ENCODE data around the gene SYTL2.

Gene SYTL2

GRCh38 chr11:85827748-85828639 is 17.1 kb upstream of the SYTL2 start:
- no peak for DNase-seq

- peak; percentile 46 for DNase-seq
These were observed 15.3 kb upstream of the SYTL2 start for GRCh38 chr11:85826116-85826855.

GRCh38 chr11:85825616-85826015 is 14.7 kb upstream of the SYTL2 start:
- no peak for DNase-seq

- DNase-seq = no peak
These were observed 12.9 kb upstream of the SYTL2 start for GRCh38 chr11:85823816-85824215.

- DNase-seq = no peak
These were observed 11.9 kb upstream of the SYTL2 start for GRCh38 chr11:85822814-85823213.

GRCh38 chr11:85821636-85822035 is 10.7 kb upstream of the SYTL2 start:
- no peak for DNase-seq

GRCh38 chr11:85819441-85819840 is 8.5 kb upstream of the SYTL2 start:
- no peak for DNase-seq

DNA sequence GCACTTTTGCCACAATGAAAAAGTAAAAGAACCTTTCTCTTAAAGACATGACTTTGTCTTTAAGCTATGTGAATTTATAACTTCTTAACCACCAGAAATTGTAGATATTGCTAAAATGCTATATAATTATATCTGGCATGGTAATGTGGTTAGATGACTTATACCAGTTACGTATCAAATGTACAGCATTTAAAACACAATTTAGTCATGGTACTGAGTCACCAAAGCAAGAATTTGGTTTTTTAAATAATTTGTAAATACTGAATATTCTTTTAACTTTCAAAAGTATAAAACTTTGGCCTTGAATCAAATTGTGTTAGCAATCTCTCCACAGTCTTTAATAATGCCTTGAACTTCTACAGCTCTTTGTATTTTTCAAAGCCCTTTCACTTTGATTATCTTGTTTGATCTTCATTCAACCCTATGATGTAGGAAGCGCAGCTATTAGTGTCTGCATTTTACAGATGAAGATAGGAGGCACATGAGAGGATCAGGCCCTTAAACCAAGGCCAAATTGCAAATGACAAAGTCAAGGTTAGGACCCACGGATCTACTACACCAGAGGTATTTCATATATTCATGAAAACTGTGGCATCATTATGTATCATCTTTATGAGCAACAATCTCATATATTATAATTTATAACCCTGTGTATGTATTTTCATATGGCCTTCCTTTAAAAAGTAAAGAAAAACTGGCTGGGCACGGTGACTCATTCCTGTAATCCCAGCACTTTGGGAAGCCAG is 4.4 kb upstream of the SYTL2 start:
- DNase-seq = no peak

DNA sequence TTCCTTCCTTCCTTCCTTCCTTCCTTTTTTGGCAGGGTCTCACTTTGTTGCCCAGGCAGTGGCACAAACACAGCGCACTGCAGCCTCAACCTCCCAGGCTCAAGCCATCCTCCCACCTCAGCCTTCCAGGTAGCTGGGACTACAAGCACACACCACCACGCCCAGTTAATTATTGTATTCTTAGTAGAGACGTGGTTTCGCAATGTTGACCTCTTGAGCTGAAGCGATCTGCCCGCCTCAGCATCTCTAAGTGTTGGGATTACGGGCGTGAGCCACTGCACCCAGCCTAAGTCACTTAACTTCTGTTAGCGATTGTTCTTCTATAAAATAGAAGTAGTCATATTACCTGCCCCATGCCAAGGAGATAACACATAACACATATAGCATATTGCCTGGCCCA is 2.8 kb upstream of the SYTL2 start:
- DNase-seq = no peak

DNA sequence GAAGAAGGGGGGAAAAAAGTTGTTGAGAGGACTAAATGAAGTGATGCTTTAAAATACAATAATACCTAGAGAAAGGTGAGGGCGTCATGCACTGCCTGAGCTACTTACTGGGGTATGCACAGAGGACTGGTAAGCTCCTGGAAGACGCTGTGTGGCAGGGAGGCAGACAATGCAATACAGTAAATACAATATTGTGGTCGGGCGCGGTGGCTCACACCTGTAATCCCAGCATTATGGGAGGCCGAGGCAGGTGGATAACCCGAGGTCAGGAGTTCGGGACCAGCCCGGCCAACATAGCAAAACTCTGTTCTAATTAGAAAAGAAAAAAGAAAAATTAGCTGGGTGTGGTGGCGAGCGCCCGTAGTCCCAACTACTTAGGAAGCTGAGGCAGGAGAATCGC is 683 bp upstream of the SYTL2 start:
- DNase-seq = no peak

DNA sequence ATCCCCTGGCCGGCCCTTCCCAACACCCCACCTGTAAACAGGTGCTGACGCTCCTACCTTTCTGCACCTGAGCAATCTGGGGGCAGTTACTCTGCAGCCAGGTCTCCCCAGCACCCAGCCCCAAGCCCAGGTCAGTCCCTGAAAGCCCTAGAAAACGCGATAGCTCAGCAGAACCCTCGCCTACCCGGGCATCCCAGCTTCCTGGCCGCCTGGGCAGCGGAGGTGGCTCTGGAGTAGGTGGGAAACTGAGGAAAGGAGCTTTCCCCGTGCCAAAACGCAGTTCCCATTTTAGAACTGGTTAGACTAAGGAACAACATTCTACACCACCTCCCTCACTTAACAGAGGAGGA is 445 bp downstream of the SYTL2 start:
- no peak for DNase-seq

- DNase-seq = peak; percentile 57
These were observed 1.1 kb downstream of the SYTL2 start for GRCh38 chr11:85809863-85810262.

DNA sequence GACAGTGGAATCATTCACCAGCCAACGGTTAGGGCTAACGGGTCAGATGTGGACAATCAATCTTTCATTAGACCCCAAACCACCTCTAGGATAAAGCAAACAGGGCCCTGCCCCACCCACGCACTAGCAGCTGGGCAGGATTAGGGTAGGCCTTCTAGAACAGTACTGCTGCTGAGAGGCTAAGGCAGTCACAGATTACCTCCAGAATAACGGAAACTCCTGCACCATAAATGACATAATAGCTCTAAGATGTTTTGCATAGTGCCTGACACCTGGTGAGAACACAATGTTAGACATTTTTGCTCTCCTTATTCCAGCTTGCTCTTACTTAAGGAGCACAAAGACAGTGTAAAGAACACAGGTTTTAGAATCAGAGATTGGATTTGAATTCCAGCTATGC is 1.8 kb downstream of the SYTL2 start:
- no peak for DNase-seq

GRCh38 chr11:85806876-85807275 is 4.1 kb downstream of the SYTL2 start:
- no peak for DNase-seq

DNA sequence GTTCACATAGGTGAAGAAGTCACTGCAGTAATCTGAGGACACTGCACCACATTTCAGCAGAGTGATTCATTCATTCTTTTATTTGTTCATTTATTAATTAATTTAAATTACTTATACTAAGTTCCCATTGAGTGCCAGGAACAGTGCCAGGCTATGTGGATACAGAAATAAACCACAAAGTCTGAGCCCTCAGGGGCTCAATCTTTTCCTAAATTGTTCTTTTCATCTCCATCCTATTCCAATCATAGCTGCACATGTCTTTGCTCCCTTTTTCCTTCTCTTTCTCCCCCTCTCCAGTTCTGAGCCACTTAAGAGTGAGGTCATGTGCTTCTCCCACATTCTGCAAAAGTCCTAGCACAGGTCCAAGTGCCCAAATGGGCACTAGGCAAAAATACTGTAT is 4.9 kb downstream of the SYTL2 start:
- no peak for DNase-seq

GRCh38 chr11:85805387-85805786 is 5.6 kb downstream of the SYTL2 start:
- no peak for DNase-seq

DNA sequence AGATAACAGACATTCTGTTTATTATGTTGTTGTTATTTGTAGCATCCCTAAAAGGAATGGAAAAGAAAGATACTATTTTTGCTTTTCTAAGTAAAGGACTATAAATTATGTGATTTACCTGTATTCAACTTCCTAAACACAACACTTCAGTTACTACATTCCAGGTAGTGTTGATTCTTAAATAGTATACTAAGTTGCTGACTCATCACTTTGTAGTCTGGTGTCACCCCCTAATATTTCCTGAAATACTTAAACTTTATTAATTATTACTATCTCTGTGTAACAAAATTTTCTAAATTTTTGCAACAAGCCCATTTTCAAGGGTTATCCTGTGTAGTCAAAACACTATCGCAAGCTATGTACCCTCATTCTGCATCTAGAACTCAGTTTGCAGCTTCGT is 7.0 kb downstream of the SYTL2 start:
- DNase-seq = no peak

DNA sequence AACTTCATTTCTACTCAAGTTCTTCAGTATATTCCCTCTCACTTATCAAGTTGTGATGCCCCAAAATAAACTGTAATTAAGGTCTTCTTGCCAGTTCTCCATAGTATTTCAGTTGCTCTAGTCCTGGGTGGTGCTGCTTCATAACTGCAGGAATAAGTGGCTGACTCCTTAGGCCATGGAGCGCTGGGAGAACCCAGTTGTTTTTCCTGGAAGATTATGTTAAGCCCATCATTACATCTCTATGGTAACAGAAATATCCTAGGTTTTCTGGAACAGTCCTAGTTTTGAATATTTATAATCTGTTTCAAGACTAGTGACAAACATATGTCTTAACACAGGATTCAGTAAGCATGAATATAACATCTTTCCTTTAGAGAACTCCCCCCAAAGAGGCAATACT is 7.6 kb downstream of the SYTL2 start:
- DNase-seq = no peak

GRCh38 chr11:85801527-85801926 is 9.4 kb downstream of the SYTL2 start:
- no peak for DNase-seq

- no peak for DNase-seq
These were observed 10.2 kb downstream of the SYTL2 start for GRCh38 chr11:85800595-85801342.

GRCh38 chr11:85799142-85799541 is 11.8 kb downstream of the SYTL2 start:
- DNase-seq = no peak

DNA sequence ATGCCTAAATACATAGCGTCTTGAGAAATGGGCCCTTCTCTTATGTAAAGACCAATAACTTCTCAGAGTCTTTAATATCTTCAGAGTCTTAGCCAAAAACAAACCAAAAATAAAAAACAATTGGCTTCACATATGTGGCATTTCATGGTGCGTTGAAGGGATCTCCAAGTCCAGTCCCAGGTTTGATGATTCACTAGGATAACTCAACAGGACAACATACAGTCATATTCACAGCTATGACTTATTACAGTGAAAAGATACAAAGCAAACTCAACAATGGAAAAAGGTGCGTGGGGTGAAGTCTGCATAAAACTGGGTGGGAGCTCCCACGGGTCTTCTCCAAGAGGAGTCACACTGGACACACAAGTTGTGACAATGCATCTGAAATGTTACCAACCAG is 12.6 kb downstream of the SYTL2 start:
- no peak for DNase-seq

Measured in 8988T (cell line).